GM21390 (cell line): ENCODE results near the gene DEPP1.

Experiments
- ATAC-seq: cut with Tn5 transposase; IDR thresholded peaks from one replicate; pipeline ENCODE4 v1.9.1; 2021; ENCODE audit not compliant: unreplicated experiment

The DEPP1 gene

GRCh38 chr10:44993922-44994751 is 15.5 kb upstream of the DEPP1 start:
- ATAC-seq = no peak

- no peak for ATAC-seq
Observed at GRCh38 chr10:44993226-44993921, 14.8 kb upstream of the DEPP1 start.

GRCh38 chr10:44992732-44993225 is 14.2 kb upstream of the DEPP1 start:
- no peak for ATAC-seq

- ATAC-seq = no peak
Observed at GRCh38 chr10:44992070-44992731, 13.6 kb upstream of the DEPP1 start.

- no peak for ATAC-seq
Observed at GRCh38 chr10:44991571-44991970, 13.0 kb upstream of the DEPP1 start.

- ATAC-seq = no peak
Observed at GRCh38 chr10:44990965-44991364, 12.4 kb upstream of the DEPP1 start.

- ATAC-seq = no peak
Observed at GRCh38 chr10:44990302-44990655, 11.7 kb upstream of the DEPP1 start.

GRCh38 chr10:44989597-44990301 is 11.1 kb upstream of the DEPP1 start:
- no peak for ATAC-seq

- ATAC-seq = no peak
Observed at GRCh38 chr10:44988957-44989585, 10.5 kb upstream of the DEPP1 start.

GRCh38 chr10:44986670-44987069 is 8.1 kb upstream of the DEPP1 start:
- ATAC-seq = no peak

GRCh38 chr10:44986179-44986578 is 7.6 kb upstream of the DEPP1 start:
- no peak for ATAC-seq

GRCh38 chr10:44985175-44985681 is 6.6 kb upstream of the DEPP1 start:
- ATAC-seq = no peak

- no peak for ATAC-seq
Observed at GRCh38 chr10:44984671-44985101, 6.1 kb upstream of the DEPP1 start.

- no peak for ATAC-seq
Observed at GRCh38 chr10:44983895-44984278, 5.3 kb upstream of the DEPP1 start.

- no peak for ATAC-seq
Observed at GRCh38 chr10:44983066-44983894, 4.7 kb upstream of the DEPP1 start.

- no peak for ATAC-seq
Observed at GRCh38 chr10:44982496-44982895, 3.9 kb upstream of the DEPP1 start.

GRCh38 chr10:44982114-44982460 is 3.5 kb upstream of the DEPP1 start:
- ATAC-seq = no peak

- peak; percentile 65 for ATAC-seq
Observed at GRCh38 chr10:44981172-44982113, 2.8 kb upstream of the DEPP1 start.
